IMR-90 (cell line): ENCODE results near the gene C1orf87. TPM values are rescaled to one million over a fixed set of nuclear protein-coding genes. Genes with fewer than 3 reads are reported as not detected.

Experiments
- ATAC-seq: fragments of 200-7000 bp; cut with Tn5 transposase; 2 replicates; pipeline ENCODE4 v1.9.1; 2020; ENCODE audit warnings: low read depth, mild to moderate bottlenecking, moderate library complexity
- BruUV-seq: library from RNA; stranded (reverse); fragments of 400-500 nt; replicated peaks from 2 replicates; lab custom pipeline; 2021; lab: Mats Ljungman, UMichigan
- CTCF ChIA-PET: fragments of 300-600 bp; formaldehyde crosslinking; extraction: SDS; loops from one replicate; lab custom pipeline; 2021; ENCODE audit warnings: antibody characterized with exemption; lab: Yijun Ruan, JAX
- POLR2A ChIA-PET: fragments of 300-600 bp; sonication (Branson Sonifier 250); formaldehyde crosslinking; loops from one replicate; lab custom pipeline; 2022; ENCODE audit warnings: antibody characterized with exemption; ENCODE audit not compliant: unreplicated experiment; lab: Charles Lee
- DNase-seq: peaks from one replicate; pipeline ENCODE4 v3.0.0; 2013
- H2AFZ ChIP-seq: replicated peaks from 2 replicates; pipeline ENCODE3; 2013; ENCODE audit warnings: low read length, mild to moderate bottlenecking; ENCODE audit not compliant: poor library complexity
- H2AK5ac ChIP-seq: 2 replicates; pipeline ENCODE4 v1.6.1; 2013; ENCODE audit warnings: low read depth, low read length, inconsistent platforms
- H2AK9ac ChIP-seq: replicated peaks from 2 replicates; pipeline ENCODE3; 2013; ENCODE audit warnings: mild to moderate bottlenecking, low read depth, low read length, moderate library complexity; ENCODE audit not compliant: poor library complexity
- H2BK120ac ChIP-seq: 2 replicates; pipeline ENCODE4 v1.6.1; 2013; ENCODE audit warnings: low read depth, low read length, inconsistent platforms
- H2BK15ac ChIP-seq: 3 replicates; pipeline ENCODE4 v1.6.1; 2013; ENCODE audit warnings: low read depth, low read length, inconsistent platforms
- H2BK20ac ChIP-seq: 2 replicates; pipeline ENCODE4 v1.6.1; 2013; ENCODE audit warnings: low read depth, mild to moderate bottlenecking, inconsistent platforms, low read length, moderate library complexity
- H2BK5ac ChIP-seq: 2 replicates; pipeline ENCODE4 v1.6.1; 2013; ENCODE audit warnings: mild to moderate bottlenecking, low read depth, low read length, inconsistent platforms; ENCODE audit not compliant: poor library complexity, severe bottlenecking
- H3K14ac ChIP-seq: replicated peaks from 2 replicates; pipeline ENCODE4 v1.6.1; 2013; ENCODE audit warnings: low read depth, low read length, inconsistent platforms
- H3K18ac ChIP-seq: 2 replicates; pipeline ENCODE4 v1.6.1; 2013; ENCODE audit warnings: low read depth, low read length, control low read depth
- H3K23ac ChIP-seq: 2 replicates; pipeline ENCODE4 v1.6.1; 2013; ENCODE audit warnings: low read depth, low read length, inconsistent platforms
- H3K27ac ChIP-seq: 2 replicates; pipeline ENCODE4 v1.5.1; 2013; ENCODE audit warnings: mild to moderate bottlenecking, control low read depth, low read length; ENCODE audit not compliant: insufficient read depth
- H3K27me3 ChIP-seq: 2 replicates; pipeline ENCODE4 v1.6.1; 2013; ENCODE audit warnings: low read length; ENCODE audit not compliant: control insufficient read depth, insufficient read depth
- H3K36me3 ChIP-seq: 2 replicates; pipeline ENCODE4 v1.6.1; 2013; ENCODE audit warnings: low read length, mixed read lengths; ENCODE audit not compliant: control insufficient read depth, insufficient read depth
- H3K4ac ChIP-seq: 2 replicates; pipeline ENCODE4 v1.6.1; 2013; ENCODE audit warnings: low read depth, low read length, inconsistent platforms
- H3K4me1 ChIP-seq: 2 replicates; pipeline ENCODE4 v1.6.1; 2013; ENCODE audit warnings: low read length, mixed read lengths; ENCODE audit not compliant: control insufficient read depth, insufficient read depth
- H3K4me2 ChIP-seq: 2 replicates; pipeline ENCODE4 v1.6.1; 2013; ENCODE audit warnings: low read depth, mild to moderate bottlenecking, control low read depth, low read length, moderate library complexity
- H3K4me3 ChIP-seq: 2 replicates; pipeline ENCODE4 v1.5.1; 2013; ENCODE audit warnings: low read depth, mild to moderate bottlenecking, control low read depth, low read length, moderate library complexity; ENCODE audit not compliant: insufficient read depth
- H3K56ac ChIP-seq: 2 replicates; pipeline ENCODE4 v1.6.1; 2013; ENCODE audit warnings: low read length, inconsistent platforms; ENCODE audit not compliant: insufficient read depth; ENCODE audit errors: extremely low read depth
- H3K79me1 ChIP-seq, 2 experiments: 2 replicates each; pipeline ENCODE4 v1.6.1; 2013; ENCODE audit warnings: low read length in 2 of 2, inconsistent platforms in 1 of 2, low read depth in 1 of 2
- H3K9ac ChIP-seq: 2 replicates; pipeline ENCODE4 v1.6.1; 2013; ENCODE audit warnings: low read depth, low read length, control low read depth
- H3K9me1 ChIP-seq: 2 replicates; pipeline ENCODE4 v1.6.1; 2013; ENCODE audit warnings: low read length, inconsistent platforms; ENCODE audit not compliant: insufficient read depth
- H3K9me3 ChIP-seq: 2 replicates; pipeline ENCODE4 v1.6.1; 2013; ENCODE audit warnings: low read length; ENCODE audit not compliant: control insufficient read depth, insufficient read depth
- H4K20me1 ChIP-seq: 2 replicates; pipeline ENCODE4 v1.6.1; 2013; ENCODE audit warnings: low read length, inconsistent platforms; ENCODE audit not compliant: insufficient read depth
- H4K5ac ChIP-seq: 2 replicates; pipeline ENCODE4 v1.6.1; 2013; ENCODE audit warnings: mild to moderate bottlenecking, low read depth, low read length, control low read depth
- H4K8ac ChIP-seq, 2 experiments: 2 replicates each; pipeline ENCODE4 v1.6.1; 2013; ENCODE audit warnings: low read depth in 2 of 2, low read length in 2 of 2, control low read depth in 1 of 2, inconsistent platforms in 1 of 2
- H4K91ac ChIP-seq: 2 replicates; pipeline ENCODE4 v1.6.1; 2013; ENCODE audit warnings: low read depth, low read length, inconsistent platforms; ENCODE audit not compliant: insufficient read depth
- MAFK ChIP-seq: IDR thresholded peaks from 2 replicates; pipeline ENCODE4 v1.6.1; 2012; ENCODE audit warnings: low read depth, low read length, improper control_type of control experiment
- RAD21 ChIP-seq: IDR thresholded peaks from 2 replicates; pipeline ENCODE4 v1.6.1; 2012; ENCODE audit warnings: low read length, improper control_type of control experiment
- RFX5 ChIP-seq: IDR thresholded peaks from 2 replicates; pipeline ENCODE4 v1.8.0; 2012; ENCODE audit warnings: low read depth, mild to moderate bottlenecking, low read length, moderate library complexity
- WGBS, 2 experiments: methylation state at CpG; one replicate each; pipeline versions ENCODE4 v1.1.5 to v1.1.7; 2013; ENCODE audit warnings: missing lambda C conversion rate in 2 of 2; ENCODE audit not compliant: insufficient read length in 1 of 2; ENCODE audit errors: extremely low coverage in 2 of 2; 5-methylcytosine and 5-hydroxymethylcytosine counted together
- dilution Hi-C: fragments of 300-500 bp; cut with HindIII; formaldehyde crosslinking; loops from one replicate; pipeline ENCODE4 v1.14.3; 2018; ENCODE audit warnings: low sequenced_read_pairs; ENCODE audit not compliant: unreplicated experiment
- in situ Hi-C: fragments of 300-500 bp; cut with MboI; formaldehyde crosslinking; loops from 3 replicates; pipeline ENCODE4 v1.14.3; 2019; ENCODE audit warnings: low sequenced_read_pairs, inconsistent platforms, mixed read lengths
- intact Hi-C: fragments of 100-400 bp; cut with micrococcal nuclease; formaldehyde crosslinking; loops from 2 replicates; pipeline ENCODE4 v1.10.0; 2022
- polyA plus RNA-seq, 3 experiments: library from polyadenylated mRNA; depleted of rRNA; stranded (reverse); fragments of >200 nt; gene quantifications; 2 replicates each; pipeline ENCODE4 v1.2.3, GENCODE V29; 2012; ENCODE audit warnings: low replicate concordance in 1 of 3
- total RNA-seq: library from RNA; depleted of rRNA; stranded (reverse); fragments of >200 nt; gene quantifications from 2 replicates; pipeline ENCODE4 v1.2.3, GENCODE V29; 2012
- TF ChIP-seq, protein P1 (sequence below): fragments of 150-350 bp; IDR thresholded peaks from 2 replicates; pipeline ENCODE4 v1.6.1; 2017; ENCODE audit warnings: mild to moderate bottlenecking, antibody characterized with exemption, low read length, low read depth

C1orf87 gene
- total and polyA plus RNA-seq, 2 of the 4 experiments (the other 2 are of a cell fraction): not detected

DNA sequence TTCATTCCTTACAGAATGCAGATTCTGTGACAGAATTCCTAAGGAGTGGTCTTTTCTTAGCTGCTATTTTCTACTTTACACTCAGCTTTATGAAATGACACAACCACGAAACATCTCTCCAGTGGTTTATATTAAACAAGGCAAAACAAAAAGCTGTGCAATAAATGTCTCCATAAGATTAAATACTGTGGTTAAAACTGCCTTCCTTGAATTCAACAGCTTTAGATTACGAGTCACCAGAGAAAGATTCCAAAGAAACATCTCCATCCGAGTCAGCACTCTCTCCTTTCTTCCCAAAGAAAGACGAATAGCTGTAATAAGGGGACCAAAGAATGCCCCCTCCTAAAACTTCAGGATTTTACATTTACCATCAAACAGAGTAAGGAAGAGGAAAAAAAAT, 4.6 kb upstream of the C1orf87 start:
- WGBS, 2 experiments: no CpG with 5 or more reads among the region's 4 CpGs
- no peak overlapping the region for H3K23ac ChIP-seq
- H4K20me1 ChIP-seq: no peaks in the 10 kb centered on the region
- H3K9me3 ChIP-seq: no peaks in the 10 kb centered on the region
- H3K56ac ChIP-seq: no peak overlapping the region
- no peak overlapping the region for H3K14ac ChIP-seq
- H3K36me3 ChIP-seq: no peaks in the 10 kb centered on the region
- ChIA-PET POLR2A (no interaction called here), CTCF (interaction anchor here (1.0 to 1.2 kb wide), 3 partner anchors 14 to 87 kb away, joined by 3 read pairs; no protein-coding TSS in a partner anchor)
- TF ChIP-seq RAD21 (no peak), MAFK (no peak), RFX5 (no peak)
- TF ChIP-seq, protein P1, sequence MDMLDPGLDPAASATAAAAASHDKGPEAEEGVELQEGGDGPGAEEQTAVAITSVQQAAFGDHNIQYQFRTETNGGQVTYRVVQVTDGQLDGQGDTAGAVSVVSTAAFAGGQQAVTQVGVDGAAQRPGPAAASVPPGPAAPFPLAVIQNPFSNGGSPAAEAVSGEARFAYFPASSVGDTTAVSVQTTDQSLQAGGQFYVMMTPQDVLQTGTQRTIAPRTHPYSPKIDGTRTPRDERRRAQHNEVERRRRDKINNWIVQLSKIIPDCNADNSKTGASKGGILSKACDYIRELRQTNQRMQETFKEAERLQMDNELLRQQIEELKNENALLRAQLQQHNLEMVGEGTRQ: no peak
- in situ Hi-C loops (no loop called here), intact Hi-C loops (no loop called here), dilution Hi-C loops (no loop called here)
- no peaks in the 10 kb centered on the region for H3K4me1 ChIP-seq
- H2BK120ac ChIP-seq: no peak overlapping the region
- no peak overlapping the region for H3K4me2 ChIP-seq
- no peak overlapping the region for H4K5ac ChIP-seq
- no peak overlapping the region for H3K4me3 ChIP-seq
- H2AFZ ChIP-seq: no peak overlapping the region
- H3K9me1 ChIP-seq: no peaks in the 10 kb centered on the region
- no peak overlapping the region for H2BK5ac ChIP-seq
- DNase-seq (no peak), ATAC-seq (no peak)
- H2BK20ac ChIP-seq: no peak overlapping the region
- H3K27me3 ChIP-seq: peaks cover 3% of the 10 kb centered on the region; the same call in 1 of the 2 replicates
- H3K18ac ChIP-seq: no peak overlapping the region
- H3K79me1 ChIP-seq: no peaks in the 10 kb centered on the region
- no TSS peak for BruUV-seq
- H2AK5ac ChIP-seq: no peak overlapping the region
- no peak overlapping the region for H4K91ac ChIP-seq
- no peak overlapping the region for H4K8ac ChIP-seq
- H3K9ac ChIP-seq: no peak overlapping the region
- H2AK9ac ChIP-seq: no peak overlapping the region
- no peak overlapping the region for H2BK15ac ChIP-seq
- no peak overlapping the region for H3K27ac ChIP-seq
- H3K4ac ChIP-seq: no peak overlapping the region
